MM.1S (cell line): ENCODE data around the gene POLR3A.

Experiments used
- DNase-seq: peaks from one replicate; pipeline ENCODE4 v3.0.0-alpha.2; 2015
- H2AFZ ChIP-seq: fragments of 300-600 bp; sonication (generic); 2 replicates; pipeline ENCODE4 v1.6.0; 2016; ENCODE audit warnings: antibody characterized with exemption, low read length
- H3F3A ChIP-seq: fragments of 300-600 bp; sonication (generic); 2 replicates; pipeline ENCODE4 v1.6.1; 2016; ENCODE audit warnings: mild to moderate bottlenecking, antibody characterized with exemption, low read length, moderate library complexity, mixed read lengths; ENCODE audit not compliant: insufficient read depth
- H3K27ac ChIP-seq: fragments of 300-600 bp; sonication (generic); 2 replicates; pipeline ENCODE4 v1.5.1; 2016; ENCODE audit warnings: mild to moderate bottlenecking, low read length
- H3K27me3 ChIP-seq: fragments of 300-600 bp; sonication (generic); replicated peaks from 2 replicates; pipeline ENCODE4 v1.6.0; 2016; ENCODE audit warnings: low read length; ENCODE audit not compliant: insufficient read depth
- H3K36me3 ChIP-seq: fragments of 300-600 bp; sonication (generic); replicated peaks from 2 replicates; pipeline ENCODE4 v1.6.1; 2016; ENCODE audit warnings: mild to moderate bottlenecking, low read length, mixed read lengths; ENCODE audit not compliant: insufficient read depth
- H3K4me1 ChIP-seq: fragments of 300-600 bp; sonication (generic); 2 replicates; pipeline ENCODE4 v1.6.1; 2016; ENCODE audit warnings: low read length, mixed read lengths
- H3K4me2 ChIP-seq: fragments of 300-600 bp; sonication (generic); 2 replicates; pipeline ENCODE4 v1.6.0; 2016; ENCODE audit warnings: low read depth, low read length
- H3K4me3 ChIP-seq: fragments of 300-600 bp; sonication (generic); 2 replicates; pipeline ENCODE4 v1.5.1; 2016; ENCODE audit warnings: low read length, mixed read lengths
- H3K79me2 ChIP-seq: fragments of 300-600 bp; sonication (generic); 2 replicates; pipeline ENCODE4 v1.6.1; 2016; ENCODE audit warnings: mixed run types, low read length, mixed read lengths
- H3K9ac ChIP-seq: fragments of 300-600 bp; sonication (generic); 2 replicates; pipeline ENCODE4 v1.6.1; 2016; ENCODE audit warnings: low read length, mixed read lengths
- H3K9me2 ChIP-seq: fragments of 300-600 bp; sonication (generic); replicated peaks from 2 replicates; pipeline ENCODE4 v1.6.1; 2016; ENCODE audit warnings: mild to moderate bottlenecking, low read length, mixed read lengths; ENCODE audit not compliant: insufficient read depth
- H3K9me3 ChIP-seq: fragments of 300-600 bp; sonication (generic); replicated peaks from 2 replicates; pipeline ENCODE4 v1.6.1; 2016; ENCODE audit warnings: mild to moderate bottlenecking, low read length, mixed read lengths; ENCODE audit not compliant: insufficient read depth
- H4K20me1 ChIP-seq: fragments of 300-600 bp; sonication (generic); 2 replicates; pipeline ENCODE4 v1.6.1; 2016; ENCODE audit warnings: mild to moderate bottlenecking, low read length, moderate library complexity, mixed read lengths; ENCODE audit not compliant: insufficient read depth
- CTCF ChIP-seq: fragments of 300-600 bp; sonication (generic); IDR thresholded peaks from 2 replicates; pipeline ENCODE4 v1.5.1; 2016; ENCODE audit warnings: antibody characterized with exemption, low read length, mixed read lengths
- EZH2 ChIP-seq: fragments of 300-600 bp; sonication (generic); optimal IDR thresholded peaks from 2 replicates; pipeline ENCODE3; 2017; ENCODE audit warnings: low read depth, mild to moderate bottlenecking, antibody characterized with exemption, low read length, mixed read lengths
- EZH2phosphoT487 ChIP-seq: fragments of 300-600 bp; sonication (generic); IDR thresholded peaks from 2 replicates; pipeline ENCODE4 v1.6.1; 2018; ENCODE audit warnings: antibody characterized with exemption, low read length

The POLR3A gene

GRCh38 chr10:78042058-78042751, 12.9 kb upstream of the POLR3A start:
- no peak for TF ChIP-seq EZH2phosphoT487
- TF ChIP-seq EZH2 = no peak
- no peak for TF ChIP-seq CTCF
- H4K20me1 ChIP-seq = peaks cover 46% of the 10 kb centered on the region

GRCh38 chr10:78041170-78042057, 12.1 kb upstream of the POLR3A start:
- no peak overlapping the region for H3K4me3 ChIP-seq
- no peaks in the 10 kb centered on the region for H3K9me2 ChIP-seq
- H3K4me2 ChIP-seq = no peak overlapping the region
- peaks cover 54% of the 10 kb centered on the region for H3K79me2 ChIP-seq
- H3K4me1 ChIP-seq = peaks cover 29% of the 10 kb centered on the region
- H3K9me3 ChIP-seq = no peaks in the 10 kb centered on the region
- H3K36me3 ChIP-seq = peaks cover 24% of the 10 kb centered on the region
- H3K27me3 ChIP-seq = no peaks in the 10 kb centered on the region
- TF ChIP-seq EZH2phosphoT487 = no peak
- no peak for TF ChIP-seq CTCF
- no peak overlapping the region for H3K27ac ChIP-seq
- no peak for DNase-seq
- peaks cover 50% of the 10 kb centered on the region for H4K20me1 ChIP-seq
- no peak overlapping the region for H3K9ac ChIP-seq
- no peak overlapping the region for H2AFZ ChIP-seq
- peaks cover 70% of the 10 kb centered on the region for H3F3A ChIP-seq

More at GRCh38 chr10:78042058-78042751, 12.9 kb upstream of the POLR3A start:
- Histone ChIP-seq H3K27me3 (no peaks in the 10 kb centered on the region), H3F3A (peaks cover 64% of the 10 kb centered on the region), H3K4me3 (no peak overlapping the region), H2AFZ (no peak overlapping the region), H3K9ac (no peak overlapping the region), H3K9me2 (no peaks in the 10 kb centered on the region), H3K27ac (no peak overlapping the region), H3K4me2 (no peak overlapping the region), H3K4me1 (peaks cover 31% of the 10 kb centered on the region), H3K79me2 (peaks cover 46% of the 10 kb centered on the region), H3K9me3 (no peaks in the 10 kb centered on the region), H3K36me3 (peaks cover 24% of the 10 kb centered on the region)
- no peak for DNase-seq

GRCh38 chr10:78039743-78040142, 10.4 kb upstream of the POLR3A start:
- no peak overlapping the region for H3K9ac ChIP-seq
- H3K9me3 ChIP-seq = no peaks in the 10 kb centered on the region
- H3K27ac ChIP-seq = no peak overlapping the region
- H3K4me1 ChIP-seq = peaks cover 39% of the 10 kb centered on the region
- no peak overlapping the region for H2AFZ ChIP-seq
- H3K4me2 ChIP-seq = no peak overlapping the region
- peaks cover 71% of the 10 kb centered on the region for H3K79me2 ChIP-seq
- no peaks in the 10 kb centered on the region for H3K9me2 ChIP-seq
- H3K27me3 ChIP-seq = no peaks in the 10 kb centered on the region
- H3K36me3 ChIP-seq = peaks cover 35% of the 10 kb centered on the region
- peaks cover 74% of the 10 kb centered on the region for H3F3A ChIP-seq
- DNase-seq = no peak
- TF ChIP-seq EZH2 = no peak
- TF ChIP-seq CTCF = no peak
- TF ChIP-seq EZH2phosphoT487 = no peak
- H4K20me1 ChIP-seq = peaks cover 58% of the 10 kb centered on the region
- H3K4me3 ChIP-seq = no peak overlapping the region
